ENCODE data around the gene ARHGEF3.
"Not testable (repeated sequence)": the region's sequence is repeated elsewhere in the genome, so short reads cannot be mapped to it uniquely, and the experiment has no call there.

The ARHGEF3 gene

GRCh38 chr3:56764904-56765547, 36.7 kb downstream of the ARHGEF3 start:
- DNase-seq: no peak

GRCh38 chr3:56764184-56764583, 37.6 kb downstream of the ARHGEF3 start:
- no peak for DNase-seq

- no peak for DNase-seq
Measured at GRCh38 chr3:56763233-56763632, 38.5 kb downstream of the ARHGEF3 start.

GRCh38 chr3:56762718-56763117, 39.0 kb downstream of the ARHGEF3 start:
- DNase-seq: peak; percentile 41

GRCh38 chr3:56761887-56762651, 39.7 kb downstream of the ARHGEF3 start:
- no peak for DNase-seq

DNA sequence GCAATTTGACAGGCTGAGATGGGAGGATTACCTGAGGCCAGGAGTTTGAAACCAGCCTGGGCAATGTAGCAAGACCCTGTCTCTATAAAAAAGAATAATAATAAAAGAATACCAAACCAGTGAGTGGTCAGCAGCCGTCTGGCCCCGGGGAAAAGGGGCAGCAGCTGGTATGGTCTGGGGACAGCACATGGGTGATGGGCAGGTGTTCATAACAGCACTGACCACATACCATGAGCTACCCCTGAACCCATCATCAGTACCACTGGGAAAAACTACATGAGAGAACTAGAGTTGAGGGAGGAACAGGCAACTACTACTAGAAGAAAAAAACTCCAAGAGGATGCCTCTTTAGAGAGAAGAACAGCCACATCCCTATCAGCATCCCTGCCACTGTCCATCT, 40.7 kb downstream of the ARHGEF3 start:
- DNase-seq: no peak

DNA sequence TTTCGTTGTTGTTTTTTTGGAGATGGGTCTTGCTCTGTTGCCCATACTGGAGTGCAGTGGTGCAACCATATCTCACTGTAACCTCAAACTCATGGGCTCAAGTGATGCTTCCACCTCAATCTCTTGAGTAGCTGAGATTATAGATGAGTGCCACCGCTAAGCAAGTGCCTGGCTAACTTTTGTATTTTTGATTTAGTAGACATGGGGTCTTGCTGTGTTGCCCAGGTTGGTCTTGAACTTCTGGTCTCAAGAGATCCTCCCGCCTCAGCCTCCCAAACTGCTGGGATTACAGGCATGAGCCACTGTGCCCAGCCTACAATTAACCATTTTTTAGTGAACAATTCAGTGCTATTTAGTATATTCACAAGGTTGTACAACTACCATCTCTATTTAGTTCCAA, 42.2 kb downstream of the ARHGEF3 start:
- DNase-seq: no peak

DNA sequence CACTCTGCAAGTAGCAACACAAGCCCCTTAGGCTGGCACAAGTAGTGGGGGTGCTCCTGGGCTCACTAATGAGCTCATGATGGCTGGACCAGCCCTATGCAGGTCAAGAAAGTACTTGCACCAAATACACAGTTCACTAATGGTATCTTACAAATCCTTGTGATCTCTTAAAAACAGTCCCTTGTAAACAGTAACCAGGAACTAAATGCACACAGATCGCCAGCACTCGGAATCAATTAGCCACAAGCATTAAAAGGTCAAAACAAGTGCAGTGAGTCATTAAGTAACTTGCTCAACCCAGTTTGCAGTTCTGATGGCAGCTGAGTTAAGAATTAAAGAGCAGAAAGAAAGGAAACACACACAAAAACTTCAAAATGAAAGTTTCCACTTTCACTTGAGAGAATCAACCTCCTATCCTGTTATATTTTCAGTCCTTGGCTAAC, 43.2 kb downstream of the ARHGEF3 start:
- no peak for DNase-seq

GRCh38 chr3:56758042-56758441, 43.7 kb downstream of the ARHGEF3 start:
- DNase-seq: not testable (repeated sequence)

- DNase-seq: no peak
Measured at GRCh38 chr3:56754741-56755417, 46.9 kb downstream of the ARHGEF3 start.

GRCh38 chr3:56753206-56753820, 48.4 kb downstream of the ARHGEF3 start:
- DNase-seq: no peak

DNA sequence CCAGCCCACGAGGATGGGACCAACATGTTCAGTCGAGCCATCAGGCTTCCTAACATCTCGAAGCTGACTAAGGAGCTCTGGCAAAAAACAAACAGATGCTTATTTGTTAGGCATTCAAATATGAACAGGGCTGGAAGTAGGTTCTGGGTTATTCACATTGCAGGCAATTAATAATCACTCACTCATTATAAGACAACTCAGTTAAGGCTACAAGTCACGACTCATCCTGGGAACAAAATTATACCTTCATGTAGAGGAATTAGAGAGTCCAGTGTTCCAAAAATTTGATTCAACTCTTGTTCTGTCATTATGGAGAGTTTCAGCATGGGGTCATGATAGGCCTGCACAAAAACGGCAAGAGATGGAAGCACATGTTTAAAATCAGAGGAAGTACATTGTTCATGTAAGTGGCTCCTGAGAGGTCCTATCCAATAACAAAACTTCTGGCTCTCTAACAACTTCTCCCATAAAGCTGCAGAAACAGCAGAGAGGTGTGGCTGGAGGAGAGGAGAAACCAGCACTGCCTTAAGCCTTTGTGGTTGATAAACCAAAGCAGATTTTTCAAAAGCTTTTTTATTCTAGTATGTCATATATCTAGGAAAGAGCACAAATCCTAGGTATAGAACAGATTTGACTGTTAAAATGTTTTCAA, 50.6 kb downstream of the ARHGEF3 start:
- no peak for DNase-seq

DNA sequence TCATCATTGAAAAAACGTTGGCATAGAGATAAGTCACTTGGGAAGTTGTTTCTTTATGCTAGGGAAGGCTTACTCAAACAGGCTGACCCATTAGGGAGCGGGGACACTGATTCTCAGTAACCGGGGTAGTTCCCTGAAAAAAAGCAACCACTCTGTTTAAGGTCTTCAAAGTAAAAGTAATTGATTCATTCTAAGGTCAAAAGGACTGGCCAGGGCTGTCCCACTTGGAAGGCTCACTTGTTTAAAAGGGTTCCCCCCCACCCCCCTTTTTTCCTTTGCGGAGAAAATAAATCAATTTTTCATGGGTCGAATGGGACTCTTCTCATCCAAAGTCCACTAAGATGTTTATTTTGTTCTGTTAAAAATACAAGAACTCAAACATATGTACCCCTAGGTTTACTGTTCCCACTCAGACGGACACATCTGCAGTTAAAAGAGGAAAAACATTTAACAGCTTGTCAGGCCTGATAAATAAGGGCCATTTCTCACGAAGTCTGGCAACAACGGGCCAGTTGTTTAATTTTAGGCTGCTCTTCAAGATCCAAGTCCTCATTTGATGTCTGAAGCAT, 53.0 kb downstream of the ARHGEF3 start:
- DNase-seq: no peak

- no peak for DNase-seq
Measured at GRCh38 chr3:56747150-56747549, 54.6 kb downstream of the ARHGEF3 start.

DNA sequence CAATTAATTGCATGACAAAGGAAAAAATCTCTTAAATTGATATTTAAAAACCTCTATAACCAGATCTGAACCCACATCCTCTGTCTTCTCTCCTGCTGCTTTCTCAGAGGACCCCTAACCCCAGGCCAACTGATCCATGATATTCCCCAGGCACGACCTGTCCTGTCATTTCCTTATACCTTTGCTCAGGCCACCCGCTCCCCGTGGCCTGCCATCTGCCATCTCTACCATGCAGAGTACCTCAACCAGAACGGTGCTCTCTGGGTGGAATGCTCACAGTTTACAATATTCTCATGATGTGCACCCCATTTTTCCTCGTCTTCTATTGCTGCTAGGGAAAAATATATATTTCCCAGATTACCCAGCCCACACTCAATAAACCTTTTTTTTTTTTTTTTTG, 57.7 kb downstream of the ARHGEF3 start:
- DNase-seq: no peak

GRCh38 chr3:56742887-56743286, 58.9 kb downstream of the ARHGEF3 start:
- DNase-seq: no peak

- no peak for DNase-seq
Measured at GRCh38 chr3:56739036-56739435, 62.7 kb downstream of the ARHGEF3 start.

DNA sequence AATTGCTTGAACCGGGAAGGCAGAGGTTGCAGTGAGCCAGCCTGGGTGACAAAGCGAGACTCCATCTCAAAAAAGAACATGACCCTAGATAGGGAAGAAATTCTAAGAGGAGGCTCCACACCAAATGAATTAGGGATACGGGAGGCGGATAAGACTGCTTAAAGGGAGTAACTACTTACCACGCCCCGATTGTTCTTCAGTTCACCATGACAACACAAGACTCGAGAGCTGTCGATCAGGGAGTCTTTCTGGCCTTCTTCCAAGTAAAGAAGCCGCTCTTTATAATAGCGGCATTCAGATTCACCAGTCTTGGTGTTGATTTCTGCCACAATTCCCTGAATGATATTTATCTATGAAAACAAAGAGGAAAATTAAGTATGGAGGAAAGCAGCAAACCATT, 64.7 kb downstream of the ARHGEF3 start:
- no peak for DNase-seq

DNA sequence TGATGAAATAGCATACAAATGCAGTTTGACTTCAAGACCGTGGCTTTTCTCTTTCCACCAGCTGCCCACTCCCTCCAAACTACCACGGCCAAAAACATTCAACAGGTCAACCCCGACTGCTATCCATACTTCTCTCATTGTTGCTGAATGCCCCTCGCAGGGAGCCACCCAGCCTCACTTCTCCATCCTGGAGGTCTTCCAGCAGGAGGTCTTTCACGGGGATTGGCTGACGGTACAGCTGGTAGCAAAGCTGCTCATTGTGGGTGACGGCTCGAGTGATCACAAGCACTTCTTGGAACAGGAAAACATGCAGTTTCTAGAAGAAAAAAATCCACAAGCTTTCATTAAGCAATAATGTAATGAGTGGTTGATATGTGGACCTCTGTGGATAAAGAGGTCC, 69.6 kb downstream of the ARHGEF3 start:
- DNase-seq: no peak

DNA sequence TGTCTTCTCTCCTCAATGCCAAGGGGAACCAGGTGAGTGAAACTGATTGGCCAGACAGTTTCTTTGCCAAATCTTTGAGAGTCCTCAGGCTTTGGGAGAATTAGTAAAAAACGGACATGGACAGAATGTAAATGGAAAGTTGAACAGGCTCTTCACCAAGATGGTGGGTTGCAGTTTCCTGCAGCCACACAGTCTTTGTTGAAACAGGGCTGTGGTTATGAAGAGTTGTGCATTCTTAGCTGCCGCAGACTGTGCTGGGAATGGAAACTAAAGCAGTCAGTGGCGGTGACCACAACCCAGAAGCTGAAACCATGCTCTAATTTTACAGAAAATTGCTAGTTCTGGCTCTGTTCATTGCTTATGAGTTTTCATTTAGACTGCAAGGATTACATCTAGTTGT, 76.6 kb downstream of the ARHGEF3 start:
- DNase-seq: no peak

DNA sequence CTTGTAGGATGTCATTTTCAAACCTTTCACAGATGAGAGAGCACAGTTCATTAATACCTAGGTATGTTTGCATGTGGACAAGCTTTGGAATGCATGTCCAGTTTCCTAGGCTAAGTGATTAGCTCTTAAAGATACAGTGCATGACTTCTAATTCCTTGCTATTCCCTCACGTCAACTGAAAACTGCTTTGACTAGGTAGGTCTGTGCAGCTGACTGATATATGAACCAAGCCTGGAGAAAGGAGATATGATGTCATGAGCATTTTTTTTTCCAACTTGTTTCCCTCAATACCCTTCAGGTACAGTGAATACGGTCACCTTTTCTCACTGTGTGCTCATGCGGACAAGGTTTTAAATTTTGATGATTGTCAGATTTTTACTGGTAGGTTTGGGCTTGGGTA, 77.1 kb downstream of the ARHGEF3 start:
- DNase-seq: no peak

DNA sequence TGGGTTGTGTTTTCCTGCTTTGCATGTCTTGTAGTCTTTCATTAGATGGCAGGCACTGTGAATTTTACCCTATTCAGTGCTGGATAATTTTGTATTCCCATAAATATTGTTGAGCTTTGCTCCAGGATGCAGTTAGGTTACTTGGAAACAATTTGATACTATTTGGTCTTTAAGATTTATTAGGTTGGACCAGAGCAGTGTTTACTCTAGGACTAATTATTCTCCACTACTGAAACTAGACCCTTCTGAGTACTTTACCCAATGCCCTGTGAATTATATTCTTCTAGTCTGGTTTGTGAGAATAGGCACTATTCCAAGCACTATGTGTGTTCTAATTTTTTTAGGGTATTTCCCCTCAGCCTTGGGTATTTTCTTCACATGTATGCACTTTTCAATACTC, 80.9 kb downstream of the ARHGEF3 start:
- DNase-seq: no peak

- DNase-seq: not testable (repeated sequence)
Measured at GRCh38 chr3:56718809-56719208, 82.9 kb downstream of the ARHGEF3 start.
